ENCODE measurements around the gene PCSK4.

Gene PCSK4

GRCh38 chr19:1453525-1454364 is 36.4 kb downstream of the PCSK4 start:
- TF ChIP-seq CTCF (conservative IDR thresholded peaks at IDR 0.05; ENCODE audit: low read depth, low read length) = no peak
- H3K27ac ChIP-seq = no peak overlapping the region
- no peak overlapping the region for H3K4me3 ChIP-seq (IDR thresholded peaks at IDR 0.05; ENCODE audit: insufficient read depth, low read depth, low read length)
- H2AFZ ChIP-seq (ENCODE audit: low read depth) = no peak overlapping the region
- H3K9ac ChIP-seq = no peak overlapping the region
- peaks cover 88% of the 10 kb centered on the region for H3K27me3 ChIP-seq (ENCODE audit: insufficient read depth, low read depth)
- H3K36me3 ChIP-seq (ENCODE audit: insufficient read depth) = no peaks in the 10 kb centered on the region
- H3K4me2 ChIP-seq = no peak overlapping the region; the same call in 1 of the 2 replicates
- no peaks in the 10 kb centered on the region for H3K79me2 ChIP-seq (ENCODE audit: insufficient read depth, low read depth)
- no peaks in the 10 kb centered on the region; the same call in 1 of the 2 replicates for H4K20me1 ChIP-seq (ENCODE audit: insufficient read depth)
- peaks cover 17% of the 10 kb centered on the region for H3K4me1 ChIP-seq (ENCODE audit: low read depth, poor library complexity, severe bottlenecking)

GRCh38 chr19:1452802-1453524 is 37.2 kb downstream of the PCSK4 start:
- Histone ChIP-seq H3K36me3 (ENCODE audit: insufficient read depth) (no peaks in the 10 kb centered on the region), H3K27me3 (ENCODE audit: insufficient read depth, low read depth) (peaks cover 88% of the 10 kb centered on the region), H3K27ac (no peak overlapping the region), H3K4me1 (ENCODE audit: low read depth, poor library complexity, severe bottlenecking) (peaks cover 17% of the 10 kb centered on the region), H3K4me3 (IDR thresholded peaks at IDR 0.05; ENCODE audit: insufficient read depth, low read depth, low read length) (no peak overlapping the region), H2AFZ (ENCODE audit: low read depth) (no peak overlapping the region), H4K20me1 (ENCODE audit: insufficient read depth) (no peaks in the 10 kb centered on the region; the same call in 1 of the 2 replicates), H3K9ac (no peak overlapping the region), H3K4me2 (no peak overlapping the region; the same call in 1 of the 2 replicates), H3K79me2 (ENCODE audit: insufficient read depth, low read depth) (no peaks in the 10 kb centered on the region)
- TF ChIP-seq CTCF (conservative IDR thresholded peaks at IDR 0.05; ENCODE audit: low read depth, low read length) = no peak

GRCh38 chr19:1451916-1452801 is 38.0 kb downstream of the PCSK4 start:
- Histone ChIP-seq H3K4me2 (no peak overlapping the region), H3K4me1 (ENCODE audit: low read depth, poor library complexity, severe bottlenecking) (peaks cover 17% of the 10 kb centered on the region), H4K20me1 (ENCODE audit: insufficient read depth) (no peaks in the 10 kb centered on the region; the same call in 1 of the 2 replicates), H3K27me3 (ENCODE audit: insufficient read depth, low read depth) (peaks cover 88% of the 10 kb centered on the region), H3K4me3 (IDR thresholded peaks at IDR 0.05; ENCODE audit: insufficient read depth, low read depth, low read length) (no peak overlapping the region), H3K27ac (no peak overlapping the region), H3K9ac (no peak overlapping the region), H3K36me3 (ENCODE audit: insufficient read depth) (no peaks in the 10 kb centered on the region), H2AFZ (ENCODE audit: low read depth) (no peak overlapping the region), H3K79me2 (ENCODE audit: insufficient read depth, low read depth) (no peaks in the 10 kb centered on the region)
- no peak for TF ChIP-seq CTCF (conservative IDR thresholded peaks at IDR 0.05; ENCODE audit: low read depth, low read length)
